ENCODE measurements around the gene C11orf58.

Gene C11orf58

GRCh38 chr11:16743478-16743877 lies 5.0 kb downstream of the C11orf58 start:
- Histone ChIP-seq H3K9me3 (ENCODE audit: control insufficient read depth, low read length) (no peaks in the 10 kb centered on the region), H3K27me3 (replicated peaks; ENCODE audit: control insufficient read depth, insufficient read depth, low read length, poor library complexity, severe bottlenecking) (no peaks in the 10 kb centered on the region), H3K36me3 (ENCODE audit: control insufficient read depth, insufficient read depth, low read length) (peaks cover 42% of the 10 kb centered on the region), H3K4me3 (ENCODE audit: insufficient read depth, low read depth, low read length, poor library complexity, severe bottlenecking) (no peak overlapping the region), H3K4me1 (ENCODE audit: control insufficient read depth, insufficient read depth, low read length, poor library complexity, severe bottlenecking) (peaks cover 33% of the 10 kb centered on the region), H3K27ac (ENCODE audit: insufficient read depth, low read length, poor library complexity, severe bottlenecking) (no peak overlapping the region)
- no peak for DNase-seq

GRCh38 chr11:16744128-16744725 lies 5.8 kb downstream of the C11orf58 start:
- Histone ChIP-seq H3K27me3 (replicated peaks; ENCODE audit: control insufficient read depth, insufficient read depth, low read length, poor library complexity, severe bottlenecking) (no peaks in the 10 kb centered on the region), H3K27ac (ENCODE audit: insufficient read depth, low read length, poor library complexity, severe bottlenecking) (no peak overlapping the region), H3K4me3 (ENCODE audit: insufficient read depth, low read depth, low read length, poor library complexity, severe bottlenecking) (no peak overlapping the region), H3K9me3 (ENCODE audit: control insufficient read depth, low read length) (no peaks in the 10 kb centered on the region), H3K4me1 (ENCODE audit: control insufficient read depth, insufficient read depth, low read length, poor library complexity, severe bottlenecking) (peaks cover 33% of the 10 kb centered on the region), H3K36me3 (ENCODE audit: control insufficient read depth, insufficient read depth, low read length) (peaks cover 50% of the 10 kb centered on the region)
- DNase-seq, result no peak

- Histone ChIP-seq H3K4me3 (ENCODE audit: insufficient read depth, low read depth, low read length, poor library complexity, severe bottlenecking) (no peak overlapping the region), H3K9me3 (ENCODE audit: control insufficient read depth, low read length) (no peaks in the 10 kb centered on the region), H3K27me3 (replicated peaks; ENCODE audit: control insufficient read depth, insufficient read depth, low read length, poor library complexity, severe bottlenecking) (no peaks in the 10 kb centered on the region), H3K36me3 (ENCODE audit: control insufficient read depth, insufficient read depth, low read length) (peaks cover 68% of the 10 kb centered on the region), H3K27ac (ENCODE audit: insufficient read depth, low read length, poor library complexity, severe bottlenecking) (no peak overlapping the region), H3K4me1 (ENCODE audit: control insufficient read depth, insufficient read depth, low read length, poor library complexity, severe bottlenecking) (peaks cover 18% of the 10 kb centered on the region)
- no peak for DNase-seq
These were observed 7.6 kb downstream of the C11orf58 start for GRCh38 chr11:16745950-16746605.

- H3K9me3 ChIP-seq (ENCODE audit: control insufficient read depth, low read length), result no peaks in the 10 kb centered on the region
- H3K4me1 ChIP-seq (ENCODE audit: control insufficient read depth, insufficient read depth, low read length, poor library complexity, severe bottlenecking), result peaks cover 7% of the 10 kb centered on the region
- H3K4me3 ChIP-seq (ENCODE audit: insufficient read depth, low read depth, low read length, poor library complexity, severe bottlenecking), result no peak overlapping the region
- no peaks in the 10 kb centered on the region for H3K27me3 ChIP-seq (replicated peaks; ENCODE audit: control insufficient read depth, insufficient read depth, low read length, poor library complexity, severe bottlenecking)
- H3K27ac ChIP-seq (ENCODE audit: insufficient read depth, low read length, poor library complexity, severe bottlenecking), result no peak overlapping the region
- H3K36me3 ChIP-seq (ENCODE audit: control insufficient read depth, insufficient read depth, low read length), result peaks cover 98% of the 10 kb centered on the region
- no peak for DNase-seq
These were observed 10.6 kb downstream of the C11orf58 start for GRCh38 chr11:16749092-16749491.

GRCh38 chr11:16749666-16750065 lies 11.2 kb downstream of the C11orf58 start:
- Histone ChIP-seq H3K36me3 (ENCODE audit: control insufficient read depth, insufficient read depth, low read length) (peaks cover 98% of the 10 kb centered on the region), H3K27me3 (replicated peaks; ENCODE audit: control insufficient read depth, insufficient read depth, low read length, poor library complexity, severe bottlenecking) (no peaks in the 10 kb centered on the region), H3K27ac (ENCODE audit: insufficient read depth, low read length, poor library complexity, severe bottlenecking) (no peak overlapping the region), H3K9me3 (ENCODE audit: control insufficient read depth, low read length) (no peaks in the 10 kb centered on the region), H3K4me3 (ENCODE audit: insufficient read depth, low read depth, low read length, poor library complexity, severe bottlenecking) (no peak overlapping the region), H3K4me1 (ENCODE audit: control insufficient read depth, insufficient read depth, low read length, poor library complexity, severe bottlenecking) (peaks cover 3% of the 10 kb centered on the region)
- DNase-seq, result no peak

- no peaks in the 10 kb centered on the region for H3K9me3 ChIP-seq (ENCODE audit: control insufficient read depth, low read length)
- H3K36me3 ChIP-seq (ENCODE audit: control insufficient read depth, insufficient read depth, low read length), result peaks cover 92% of the 10 kb centered on the region
These were observed 12.0 kb downstream of the C11orf58 start for GRCh38 chr11:16750417-16750816.

GRCh38 chr11:16758382-16759024 lies 20.1 kb downstream of the C11orf58 start:
- Histone ChIP-seq H3K4me3 (ENCODE audit: insufficient read depth, low read depth, low read length, poor library complexity, severe bottlenecking) (no peak overlapping the region), H3K36me3 (ENCODE audit: control insufficient read depth, insufficient read depth, low read length) (peaks cover 19% of the 10 kb centered on the region), H3K27me3 (replicated peaks; ENCODE audit: control insufficient read depth, insufficient read depth, low read length, poor library complexity, severe bottlenecking) (no peaks in the 10 kb centered on the region), H3K27ac (ENCODE audit: insufficient read depth, low read length, poor library complexity, severe bottlenecking) (no peak overlapping the region), H3K4me1 (ENCODE audit: control insufficient read depth, insufficient read depth, low read length, poor library complexity, severe bottlenecking) (no peaks in the 10 kb centered on the region), H3K9me3 (ENCODE audit: control insufficient read depth, low read length) (no peaks in the 10 kb centered on the region)
- DNase-seq, result no peak

More at GRCh38 chr11:16750417-16750816, 12.0 kb downstream of the C11orf58 start:
- Histone ChIP-seq H3K27me3 (replicated peaks; ENCODE audit: control insufficient read depth, insufficient read depth, low read length, poor library complexity, severe bottlenecking) (no peaks in the 10 kb centered on the region), H3K27ac (ENCODE audit: insufficient read depth, low read length, poor library complexity, severe bottlenecking) (no peak overlapping the region), H3K4me1 (ENCODE audit: control insufficient read depth, insufficient read depth, low read length, poor library complexity, severe bottlenecking) (no peaks in the 10 kb centered on the region), H3K4me3 (ENCODE audit: insufficient read depth, low read depth, low read length, poor library complexity, severe bottlenecking) (no peak overlapping the region)
- no peak for DNase-seq

- Histone ChIP-seq H3K27me3 (replicated peaks; ENCODE audit: control insufficient read depth, insufficient read depth, low read length, poor library complexity, severe bottlenecking) (no peaks in the 10 kb centered on the region), H3K9me3 (ENCODE audit: control insufficient read depth, low read length) (no peaks in the 10 kb centered on the region), H3K4me3 (ENCODE audit: insufficient read depth, low read depth, low read length, poor library complexity, severe bottlenecking) (no peak overlapping the region), H3K27ac (ENCODE audit: insufficient read depth, low read length, poor library complexity, severe bottlenecking) (no peak overlapping the region), H3K36me3 (ENCODE audit: control insufficient read depth, insufficient read depth, low read length) (peaks cover 7% of the 10 kb centered on the region), H3K4me1 (ENCODE audit: control insufficient read depth, insufficient read depth, low read length, poor library complexity, severe bottlenecking) (no peaks in the 10 kb centered on the region)
- no peak for DNase-seq
These were observed 21.5 kb downstream of the C11orf58 start for GRCh38 chr11:16759857-16760508.

GRCh38 chr11:16763746-16764145 lies 25.3 kb downstream of the C11orf58 start:
- no peak overlapping the region for H3K27ac ChIP-seq (ENCODE audit: insufficient read depth, low read length, poor library complexity, severe bottlenecking)
- H3K4me3 ChIP-seq (ENCODE audit: insufficient read depth, low read depth, low read length, poor library complexity, severe bottlenecking), result no peak overlapping the region
- no peaks in the 10 kb centered on the region for H3K27me3 ChIP-seq (replicated peaks; ENCODE audit: control insufficient read depth, insufficient read depth, low read length, poor library complexity, severe bottlenecking)
- no peaks in the 10 kb centered on the region for H3K36me3 ChIP-seq (ENCODE audit: control insufficient read depth, insufficient read depth, low read length)
- DNase-seq, result no peak
- no peaks in the 10 kb centered on the region for H3K4me1 ChIP-seq (ENCODE audit: control insufficient read depth, insufficient read depth, low read length, poor library complexity, severe bottlenecking)
- H3K9me3 ChIP-seq (ENCODE audit: control insufficient read depth, low read length), result no peaks in the 10 kb centered on the region

GRCh38 chr11:16764888-16765287 lies 26.4 kb downstream of the C11orf58 start:
- Histone ChIP-seq H3K9me3 (ENCODE audit: control insufficient read depth, low read length) (no peaks in the 10 kb centered on the region), H3K27ac (ENCODE audit: insufficient read depth, low read length, poor library complexity, severe bottlenecking) (no peak overlapping the region), H3K36me3 (ENCODE audit: control insufficient read depth, insufficient read depth, low read length) (no peaks in the 10 kb centered on the region), H3K4me3 (ENCODE audit: insufficient read depth, low read depth, low read length, poor library complexity, severe bottlenecking) (no peak overlapping the region), H3K27me3 (replicated peaks; ENCODE audit: control insufficient read depth, insufficient read depth, low read length, poor library complexity, severe bottlenecking) (no peaks in the 10 kb centered on the region), H3K4me1 (ENCODE audit: control insufficient read depth, insufficient read depth, low read length, poor library complexity, severe bottlenecking) (no peaks in the 10 kb centered on the region)
- DNase-seq, result no peak

All from effector memory CD4-positive, alpha-beta T cell (primary cell).